ENCODE measurements around the gene COL23A1. TPM values are rescaled to one million over a fixed set of nuclear protein-coding genes. Genes with fewer than 3 reads are reported as not detected.

Gene COL23A1
- total RNA-seq, 1 experiment from 2014 or later: not detected

- H3K9me3 ChIP-seq (ENCODE audit: low read depth, low read length, poor library complexity, severe bottlenecking): no peaks in the 10 kb centered on the region
- DNase-seq (ENCODE audit: low spot score): no peak
- intact Hi-C loops (cut with micrococcal nuclease; ENCODE audit: unreplicated experiment): no loop called here
- BruUV-seq (replicated peaks): no TSS peak
- no peaks in the 10 kb centered on the region for H3K36me3 ChIP-seq (ENCODE audit: insufficient read depth, low read length, poor library complexity, severe bottlenecking)
- H3K4me1 ChIP-seq (ENCODE audit: insufficient read depth, low read length, poor library complexity, severe bottlenecking): no peaks in the 10 kb centered on the region
- ChIA-PET POLR2A (ENCODE audit: low non-redundant PET) (no interaction called here), CTCF (no interaction called here)
- no peak overlapping the region for H3K4me3 ChIP-seq (ENCODE audit: low read depth, low read length, poor library complexity, severe bottlenecking)
- no peaks in the 10 kb centered on the region for H3K27me3 ChIP-seq (replicated peaks; ENCODE audit: insufficient read depth, low read depth, low read length, poor library complexity)
- TF ChIP-seq CTCF (conservative IDR thresholded peaks at IDR 0.05; ENCODE audit: low read depth, low read length): no peak
- no peak for TF ChIP-seq EZH2 (IDR thresholded peaks at IDR 0.05; ENCODE audit: borderline replicate concordance, low read depth, low read length, poor library complexity, severe bottlenecking)
- H3K27ac ChIP-seq (ENCODE audit: low read depth, low read length, poor library complexity, severe bottlenecking): no peak overlapping the region
These were observed 238.8 kb downstream of the COL23A1 start for GRCh38 chr5:178351221-178352034.

- Histone ChIP-seq H3K4me3 (ENCODE audit: low read depth, low read length, poor library complexity, severe bottlenecking) (no peak overlapping the region), H3K27ac (ENCODE audit: low read depth, low read length, poor library complexity, severe bottlenecking) (no peak overlapping the region), H3K27me3 (replicated peaks; ENCODE audit: insufficient read depth, low read depth, low read length, poor library complexity) (no peaks in the 10 kb centered on the region), H3K4me1 (ENCODE audit: insufficient read depth, low read length, poor library complexity, severe bottlenecking) (no peaks in the 10 kb centered on the region), H3K9me3 (ENCODE audit: low read depth, low read length, poor library complexity, severe bottlenecking) (no peaks in the 10 kb centered on the region), H3K36me3 (ENCODE audit: insufficient read depth, low read length, poor library complexity, severe bottlenecking) (no peaks in the 10 kb centered on the region)
- ChIA-PET POLR2A (ENCODE audit: low non-redundant PET) (no interaction called here), CTCF (no interaction called here)
- DNase-seq (ENCODE audit: low spot score): no peak
- TF ChIP-seq EZH2 (IDR thresholded peaks at IDR 0.05; ENCODE audit: borderline replicate concordance, low read depth, low read length, poor library complexity, severe bottlenecking) (no peak), CTCF (conservative IDR thresholded peaks at IDR 0.05; ENCODE audit: low read depth, low read length) (no peak)
- intact Hi-C loops (cut with micrococcal nuclease; ENCODE audit: unreplicated experiment): no loop called here
- no TSS peak for BruUV-seq (replicated peaks)
These were observed 239.6 kb downstream of the COL23A1 start for GRCh38 chr5:178350361-178351220.

- TF ChIP-seq CTCF (conservative IDR thresholded peaks at IDR 0.05; ENCODE audit: low read depth, low read length) (no peak), EZH2 (IDR thresholded peaks at IDR 0.05; ENCODE audit: borderline replicate concordance, low read depth, low read length, poor library complexity, severe bottlenecking) (no peak)
- ChIA-PET CTCF (no interaction called here), POLR2A (ENCODE audit: low non-redundant PET) (no interaction called here)
- H3K36me3 ChIP-seq (ENCODE audit: insufficient read depth, low read length, poor library complexity, severe bottlenecking): no peaks in the 10 kb centered on the region
- no TSS peak for BruUV-seq (replicated peaks)
- no peak for DNase-seq (ENCODE audit: low spot score)
- H3K27me3 ChIP-seq (replicated peaks; ENCODE audit: insufficient read depth, low read depth, low read length, poor library complexity): no peaks in the 10 kb centered on the region
- H3K4me3 ChIP-seq (ENCODE audit: low read depth, low read length, poor library complexity, severe bottlenecking): no peak overlapping the region
- H3K9me3 ChIP-seq (ENCODE audit: low read depth, low read length, poor library complexity, severe bottlenecking): no peaks in the 10 kb centered on the region
- H3K4me1 ChIP-seq (ENCODE audit: insufficient read depth, low read length, poor library complexity, severe bottlenecking): no peaks in the 10 kb centered on the region
- no peak overlapping the region for H3K27ac ChIP-seq (ENCODE audit: low read depth, low read length, poor library complexity, severe bottlenecking)
- intact Hi-C loops (cut with micrococcal nuclease; ENCODE audit: unreplicated experiment): no loop called here
These were observed 240.4 kb downstream of the COL23A1 start for GRCh38 chr5:178349625-178350353.
